ENCODE results near the gene SLC7A7. TPM values are rescaled to one million over a fixed set of nuclear protein-coding genes. Genes with fewer than 3 reads are reported as not detected.
"Not testable (repeated sequence)": the region's sequence is repeated elsewhere in the genome, so short reads cannot be mapped to it uniquely, and the experiment has no call there.

The SLC7A7 gene
- total and polyA plus RNA-seq, 9 of the 15 experiments (the other 6 are each of a cell fraction or from before 2014, with no cell fraction given): 0.07 to 0.68 (median 0.41) TPM

DNA sequence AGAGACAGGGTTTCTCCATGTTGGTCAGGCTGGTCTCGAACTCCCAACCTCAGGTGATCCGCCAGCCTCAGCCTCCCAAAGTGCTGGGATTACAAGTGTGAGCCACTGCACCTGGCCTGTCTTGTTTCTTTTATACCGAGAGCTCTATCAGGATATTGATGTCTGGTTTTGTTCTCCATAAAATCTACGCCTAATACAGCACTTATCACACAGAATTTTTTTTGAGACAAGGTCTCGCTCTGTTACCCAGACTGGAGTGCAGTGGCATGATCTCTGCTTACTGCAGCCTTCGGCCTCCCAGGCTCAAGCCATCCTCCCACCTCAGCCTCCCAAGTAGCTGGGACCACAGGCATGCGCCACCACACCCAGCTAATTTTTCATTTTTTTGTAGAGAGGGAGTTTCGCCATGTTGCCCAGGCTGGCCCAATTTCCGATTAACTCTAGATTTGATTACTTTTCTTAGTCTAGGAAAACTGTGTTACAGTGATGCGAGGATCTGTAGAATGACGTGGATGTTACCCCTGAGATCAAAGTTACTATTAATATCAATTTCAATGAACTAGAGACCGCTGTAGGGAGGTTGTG, 13.9 kb upstream of the SLC7A7 start:
- ChIA-PET CTCF (ENCODE audit: low intra/inter-chr PET ratio) (interaction anchor here (0.6 kb wide), 1 partner anchor 464 kb away, joined by 3 read pairs; no protein-coding TSS in a partner anchor), POLR2A (interaction anchor here (1.0 to 1.7 kb wide), 3 partner anchors 10 to 59 kb away, joined by 3 to 10 read pairs (median 6); no protein-coding TSS in a partner anchor)
- 71% methylated on average over 9 of the region's 12 CpGs for WGBS (ENCODE audit: insufficient coverage, low coverage, missing lambda C conversion rate)

More for the DNA sequence above, 13.9 kb upstream of the SLC7A7 start:
- H3K4me1 ChIP-seq (replicated peaks in 1 of 2; ENCODE audit: control insufficient read depth in 2 of 2, insufficient read depth in 2 of 2, low read length in 2 of 2): peaks cover 5 to 12% of the 10 kb centered on the region in 2 experiments; a peak in 4 of 5 replicates
- intact Hi-C loops (cut with micrococcal nuclease); H3K9me1 ChIP-seq (ENCODE audit: control insufficient read depth, insufficient read depth, low read length); DNase-seq (ENCODE audit: extremely low read depth in 1 of 4, low spot score in 3 of 4); H3K9me3 ChIP-seq (replicated peaks; ENCODE audit: control insufficient read depth, insufficient read depth, low read depth, low read length); H4K20me1 ChIP-seq (replicated peaks; ENCODE audit: control insufficient read depth, insufficient read depth, low read length); in situ Hi-C loops (cut with MboI); H3K27me3 ChIP-seq (ENCODE audit: control insufficient read depth in 2 of 2, insufficient read depth in 2 of 2, low read length in 2 of 2); ATAC-seq; FAIRE-seq: not testable (repeated sequence)
- TF ChIP-seq, protein P1, sequence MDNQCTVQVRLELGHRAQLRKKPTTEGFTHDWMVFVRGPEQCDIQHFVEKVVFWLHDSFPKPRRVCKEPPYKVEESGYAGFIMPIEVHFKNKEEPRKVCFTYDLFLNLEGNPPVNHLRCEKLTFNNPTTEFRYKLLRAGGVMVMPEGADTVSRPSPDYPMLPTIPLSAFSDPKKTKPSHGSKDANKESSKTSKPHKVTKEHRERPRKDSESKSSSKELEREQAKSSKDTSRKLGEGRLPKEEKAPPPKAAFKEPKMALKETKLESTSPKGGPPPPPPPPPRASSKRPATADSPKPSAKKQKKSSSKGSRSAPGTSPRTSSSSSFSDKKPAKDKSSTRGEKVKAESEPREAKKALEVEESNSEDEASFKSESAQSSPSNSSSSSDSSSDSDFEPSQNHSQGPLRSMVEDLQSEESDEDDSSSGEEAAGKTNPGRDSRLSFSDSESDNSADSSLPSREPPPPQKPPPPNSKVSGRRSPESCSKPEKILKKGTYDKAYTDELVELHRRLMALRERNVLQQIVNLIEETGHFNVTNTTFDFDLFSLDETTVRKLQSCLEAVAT (IDR thresholded peaks at IDR 0.05): 0 out of 4 replicates have a peak, but pooled peaks of 1 of the 2 experiments have one; percentile 31
- TF ChIP-seq, protein P2, sequence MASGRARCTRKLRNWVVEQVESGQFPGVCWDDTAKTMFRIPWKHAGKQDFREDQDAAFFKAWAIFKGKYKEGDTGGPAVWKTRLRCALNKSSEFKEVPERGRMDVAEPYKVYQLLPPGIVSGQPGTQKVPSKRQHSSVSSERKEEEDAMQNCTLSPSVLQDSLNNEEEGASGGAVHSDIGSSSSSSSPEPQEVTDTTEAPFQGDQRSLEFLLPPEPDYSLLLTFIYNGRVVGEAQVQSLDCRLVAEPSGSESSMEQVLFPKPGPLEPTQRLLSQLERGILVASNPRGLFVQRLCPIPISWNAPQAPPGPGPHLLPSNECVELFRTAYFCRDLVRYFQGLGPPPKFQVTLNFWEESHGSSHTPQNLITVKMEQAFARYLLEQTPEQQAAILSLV (tag; IDR thresholded peaks at IDR 0.05): 0 out of 2 replicates have a peak, but pooled peaks have one; percentile 38
- TF ChIP-seq, protein P3, sequence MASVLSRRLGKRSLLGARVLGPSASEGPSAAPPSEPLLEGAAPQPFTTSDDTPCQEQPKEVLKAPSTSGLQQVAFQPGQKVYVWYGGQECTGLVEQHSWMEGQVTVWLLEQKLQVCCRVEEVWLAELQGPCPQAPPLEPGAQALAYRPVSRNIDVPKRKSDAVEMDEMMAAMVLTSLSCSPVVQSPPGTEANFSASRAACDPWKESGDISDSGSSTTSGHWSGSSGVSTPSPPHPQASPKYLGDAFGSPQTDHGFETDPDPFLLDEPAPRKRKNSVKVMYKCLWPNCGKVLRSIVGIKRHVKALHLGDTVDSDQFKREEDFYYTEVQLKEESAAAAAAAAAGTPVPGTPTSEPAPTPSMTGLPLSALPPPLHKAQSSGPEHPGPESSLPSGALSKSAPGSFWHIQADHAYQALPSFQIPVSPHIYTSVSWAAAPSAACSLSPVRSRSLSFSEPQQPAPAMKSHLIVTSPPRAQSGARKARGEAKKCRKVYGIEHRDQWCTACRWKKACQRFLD (CRISPR knock-in tag; IDR thresholded peaks at IDR 0.05): peak; percentile 69; the same call in 1 of the 2 replicates
- TF ChIP-seq, protein P4, sequence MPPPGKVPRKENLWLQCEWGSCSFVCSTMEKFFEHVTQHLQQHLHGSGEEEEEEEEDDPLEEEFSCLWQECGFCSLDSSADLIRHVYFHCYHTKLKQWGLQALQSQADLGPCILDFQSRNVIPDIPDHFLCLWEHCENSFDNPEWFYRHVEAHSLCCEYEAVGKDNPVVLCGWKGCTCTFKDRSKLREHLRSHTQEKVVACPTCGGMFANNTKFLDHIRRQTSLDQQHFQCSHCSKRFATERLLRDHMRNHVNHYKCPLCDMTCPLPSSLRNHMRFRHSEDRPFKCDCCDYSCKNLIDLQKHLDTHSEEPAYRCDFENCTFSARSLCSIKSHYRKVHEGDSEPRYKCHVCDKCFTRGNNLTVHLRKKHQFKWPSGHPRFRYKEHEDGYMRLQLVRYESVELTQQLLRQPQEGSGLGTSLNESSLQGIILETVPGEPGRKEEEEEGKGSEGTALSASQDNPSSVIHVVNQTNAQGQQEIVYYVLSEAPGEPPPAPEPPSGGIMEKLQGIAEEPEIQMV (tag; conservative IDR thresholded peaks at IDR 0.05; ENCODE audit: low read depth): 0 out of 2 replicates have a peak, but pooled peaks have one; percentile 23
- TF ChIP-seq SRF (CRISPR knock-in tag; IDR thresholded peaks at IDR 0.05) (0 out of 4 replicates have a peak, but pooled peaks of 1 of the 2 experiments have one; percentile 7), SMARCA5 (IDR thresholded peaks at IDR 0.05) (0 out of 2 replicates have a peak, but pooled peaks have one; percentile 46), HDGF (IDR thresholded peaks at IDR 0.05) (0 out of 2 replicates have a peak, but pooled peaks have one; percentile 44), TCF3 (CRISPR knock-in tag; IDR thresholded peaks at IDR 0.05) (peak; percentile 9; the same call in 1 of the 2 replicates), BCOR (IDR thresholded peaks at IDR 0.05) (peak; percentile 51; the same call in 1 of the 2 replicates), MECOM (CRISPR knock-in tag; IDR thresholded peaks at IDR 0.05) (peak; percentile 35; the same call in 1 of the 2 replicates), TRIM28 (IDR thresholded peaks at IDR 0.05) (peak; percentile 67; the same call in 1 of the 2 replicates)
- TF ChIP-seq, protein P5, sequence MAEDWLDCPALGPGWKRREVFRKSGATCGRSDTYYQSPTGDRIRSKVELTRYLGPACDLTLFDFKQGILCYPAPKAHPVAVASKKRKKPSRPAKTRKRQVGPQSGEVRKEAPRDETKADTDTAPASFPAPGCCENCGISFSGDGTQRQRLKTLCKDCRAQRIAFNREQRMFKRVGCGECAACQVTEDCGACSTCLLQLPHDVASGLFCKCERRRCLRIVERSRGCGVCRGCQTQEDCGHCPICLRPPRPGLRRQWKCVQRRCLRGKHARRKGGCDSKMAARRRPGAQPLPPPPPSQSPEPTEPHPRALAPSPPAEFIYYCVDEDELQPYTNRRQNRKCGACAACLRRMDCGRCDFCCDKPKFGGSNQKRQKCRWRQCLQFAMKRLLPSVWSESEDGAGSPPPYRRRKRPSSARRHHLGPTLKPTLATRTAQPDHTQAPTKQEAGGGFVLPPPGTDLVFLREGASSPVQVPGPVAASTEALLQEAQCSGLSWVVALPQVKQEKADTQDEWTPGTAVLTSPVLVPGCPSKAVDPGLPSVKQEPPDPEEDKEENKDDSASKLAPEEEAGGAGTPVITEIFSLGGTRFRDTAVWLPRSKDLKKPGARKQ (CRISPR knock-in tag; IDR thresholded peaks at IDR 0.05): peak; percentile 85; the same call in 1 of the 2 replicates
- peak overlapping the region in 1 of 2 experiments; percentile 96; a peak in 2 of 4 replicates for H3K9ac ChIP-seq (ENCODE audit: insufficient read depth in 1 of 2, low read depth in 2 of 2, low read length in 2 of 2)
- peak overlapping the region; percentile 90 for H3K4me3 ChIP-seq
- peaks cover 21% of the 10 kb centered on the region for H3K79me2 ChIP-seq (ENCODE audit: control insufficient read depth, insufficient read depth, low read length)
- peak overlapping the region; percentile 88 for H3K4me2 ChIP-seq (ENCODE audit: insufficient read depth, low read length)
- H2AFZ ChIP-seq (ENCODE audit: low read depth, low read length): peak overlapping the region; percentile 98
- BruUV-seq (replicated peaks): TSS peak; percentile 65
- peaks cover 32% of the 10 kb centered on the region for H3K36me3 ChIP-seq (ENCODE audit: control insufficient read depth, insufficient read depth, low read length)
- peak overlapping the region; percentile 95 for H3K27ac ChIP-seq (ENCODE audit: extremely low read depth, low read depth, low read length)
